Esophagus muscularis mucosa (tissue), 4 donors: ENCODE measurements around the gene ANKS1A. TPM values are rescaled to one million over a fixed set of nuclear protein-coding genes. Genes with fewer than 3 reads are reported as not detected.

Source experiments
- DNase-seq: peaks from one replicate; pipeline ENCODE4 v3.0.0-alpha.2; 2017; ENCODE audit errors: extremely low spot score
- H3K27ac ChIP-seq, 4 donors: fragments of 200-600 bp; sonication (generic); replicated peaks in 1 of 4; 1 replicate in 3 of 4; 2 replicates in 1 of 4; pipeline ENCODE4 v1.5.1; 2016 to 2019; ENCODE audit warnings: mild to moderate bottlenecking in 1 of 4
- H3K27me3 ChIP-seq, 4 donors: fragments of 200-600 bp; sonication (generic); one replicate each; pipeline versions ENCODE4 v1.5.1 to v1.6.0; 2016 to 2019
- H3K36me3 ChIP-seq, 4 donors: fragments of 200-600 bp; sonication (generic); one replicate each; pipeline ENCODE4 v1.5.1; 2016 to 2019
- H3K4me1 ChIP-seq, 4 donors: fragments of 200-600 bp; sonication (generic); one replicate each; pipeline ENCODE4 v1.5.1; 2016 to 2019
- H3K4me3 ChIP-seq, 4 donors: fragments of 200-600 bp; sonication (generic); 1 replicate in 2 of 4; 2 replicates in 2 of 4; pipeline ENCODE4 v1.5.1; 2016 to 2019; ENCODE audit warnings: mild to moderate bottlenecking in 4 of 4, moderate library complexity in 1 of 4
- H3K9me3 ChIP-seq, 4 donors: fragments of 200-600 bp; sonication (generic); 1 replicate in 3 of 4; 2 replicates in 1 of 4; pipeline ENCODE4 v1.5.1; 2016 to 2019
- EP300 ChIP-seq: sonication (generic); formaldehyde crosslinking; IDR thresholded peaks from one replicate; pipeline ENCODE4 v1.6.1; 2017; ENCODE audit warnings: antibody characterized with exemption
- POLR2A ChIP-seq: fragments of 450-650 bp; IDR thresholded peaks from one replicate; pipeline ENCODE4 v1.6.1; 2017; ENCODE audit warnings: antibody characterized with exemption, moderate library complexity, mild to moderate bottlenecking, low read depth
- POLR2AphosphoS5 ChIP-seq, 2 donors: sonication (generic); formaldehyde crosslinking; IDR thresholded peaks; one replicate each; pipeline ENCODE4 v1.6.1; 2017; ENCODE audit warnings: antibody characterized with exemption in 2 of 2
- WGBS: methylation state at CpG from one replicate; pipeline ENCODE4 v1.1.5; 2018; 5-methylcytosine and 5-hydroxymethylcytosine counted together
- intact Hi-C: fragments of 100-400 bp; cut with DNase I; formaldehyde crosslinking; loops from one replicate; pipeline ENCODE4 v1.15.1; 2023
- total RNA-seq, 4 donors: library from RNA; depleted of rRNA; stranded (reverse); fragments of >200 nt; gene quantifications; one replicate each; pipeline versions ENCODE4 v1.1.0 to v1.2.1, GENCODE V29; 2016
- TF ChIP-seq, protein P1 (sequence below), 3 experiments: fragments of 200-600 bp in 2 of 3; fragments of 450-650 bp in 1 of 3; sonication (generic) in 2 of 3; IDR thresholded peaks; one replicate each; pipeline ENCODE4 v1.5.1; 2017 to 2019; ENCODE audit warnings: antibody characterized with exemption in 3 of 3, mild to moderate bottlenecking in 2 of 3, moderate library complexity in 1 of 3

Gene ANKS1A
- total RNA-seq, 4 donors from 2014 or later = 68.3 to 132 (median 98.7) TPM

DNA sequence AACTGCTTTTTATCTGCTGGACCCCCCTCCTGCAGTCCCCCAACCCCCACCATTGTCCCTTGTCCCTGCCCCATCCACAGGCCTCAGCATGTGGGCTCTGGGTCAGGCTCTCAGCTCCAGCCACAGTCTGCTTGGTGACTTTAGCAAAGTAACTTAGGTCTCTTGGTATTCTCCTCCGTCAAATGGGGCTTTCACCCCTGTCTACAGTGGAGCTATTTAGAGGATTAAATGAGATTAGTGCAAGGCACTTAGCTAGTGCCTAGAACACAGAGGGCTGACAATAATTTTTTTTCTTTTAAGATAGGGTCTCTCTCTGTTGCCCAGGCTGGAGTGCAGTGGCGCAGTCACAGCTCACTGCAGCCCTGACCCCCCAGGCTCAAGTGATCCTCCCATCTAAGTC is 180.2 kb downstream of the ANKS1A start:
- Histone ChIP-seq H3K4me1 (peaks cover 21 to 86% (median 69%) of the 10 kb centered on the region in 4 donors), H3K36me3 (peaks cover 40 to 92% (median 81%) of the 10 kb centered on the region in 4 donors), H3K9me3 (no peaks in the 10 kb centered on the region), H3K27ac (peak overlapping the region; percentile 59 to 85 (median 69)), H3K27me3 (no peaks in the 10 kb centered on the region), H3K4me3 (no peak overlapping the region)
- intact Hi-C loops = no loop called here
- 100% methylated on average over 2 of the region's 2 CpGs for WGBS
- no peak for TF ChIP-seq POLR2AphosphoS5 (IDR thresholded peaks at IDR 0.05)
- no peak for TF ChIP-seq EP300
- no peak for TF ChIP-seq POLR2A
- TF ChIP-seq, protein P1, sequence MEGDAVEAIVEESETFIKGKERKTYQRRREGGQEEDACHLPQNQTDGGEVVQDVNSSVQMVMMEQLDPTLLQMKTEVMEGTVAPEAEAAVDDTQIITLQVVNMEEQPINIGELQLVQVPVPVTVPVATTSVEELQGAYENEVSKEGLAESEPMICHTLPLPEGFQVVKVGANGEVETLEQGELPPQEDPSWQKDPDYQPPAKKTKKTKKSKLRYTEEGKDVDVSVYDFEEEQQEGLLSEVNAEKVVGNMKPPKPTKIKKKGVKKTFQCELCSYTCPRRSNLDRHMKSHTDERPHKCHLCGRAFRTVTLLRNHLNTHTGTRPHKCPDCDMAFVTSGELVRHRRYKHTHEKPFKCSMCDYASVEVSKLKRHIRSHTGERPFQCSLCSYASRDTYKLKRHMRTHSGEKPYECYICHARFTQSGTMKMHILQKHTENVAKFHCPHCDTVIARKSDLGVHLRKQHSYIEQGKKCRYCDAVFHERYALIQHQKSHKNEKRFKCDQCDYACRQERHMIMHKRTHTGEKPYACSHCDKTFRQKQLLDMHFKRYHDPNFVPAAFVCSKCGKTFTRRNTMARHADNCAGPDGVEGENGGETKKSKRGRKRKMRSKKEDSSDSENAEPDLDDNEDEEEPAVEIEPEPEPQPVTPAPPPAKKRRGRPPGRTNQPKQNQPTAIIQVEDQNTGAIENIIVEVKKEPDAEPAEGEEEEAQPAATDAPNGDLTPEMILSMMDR (IDR thresholded peaks at IDR 0.05) = no peak
- DNase-seq = no peak

DNA sequence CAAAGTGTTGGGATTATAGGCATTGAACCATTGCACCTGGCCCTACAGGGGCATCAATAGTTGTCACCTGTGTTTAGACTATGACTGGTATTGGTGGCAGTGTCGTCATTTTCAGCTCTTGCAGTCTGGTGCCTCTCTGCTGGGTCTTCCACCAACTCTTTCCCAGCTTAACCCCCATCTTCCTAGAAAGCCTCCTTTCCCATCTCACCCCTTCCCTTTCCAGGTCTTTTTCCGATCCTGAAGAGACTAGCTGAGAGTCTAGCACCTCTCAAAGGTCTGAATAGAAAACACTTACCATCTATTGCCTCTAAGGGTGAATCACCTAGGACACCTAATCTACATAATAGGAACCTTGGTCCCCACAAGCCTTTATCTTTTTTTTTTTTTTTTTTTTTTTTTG is 181.1 kb downstream of the ANKS1A start:
- TF ChIP-seq POLR2A (no peak), POLR2AphosphoS5 (IDR thresholded peaks at IDR 0.05) (no peak), EP300 (no peak)
- TF ChIP-seq, protein P1 (IDR thresholded peaks at IDR 0.05) = no peak
- H3K27ac ChIP-seq = peak overlapping the region in 1 of 4 donors; percentile 71
- H3K4me3 ChIP-seq = no peak overlapping the region
- H3K4me1 ChIP-seq = peaks cover 12 to 82% (median 60%) of the 10 kb centered on the region in 4 donors
- 87% methylated on average over 2 of the region's 2 CpGs for WGBS
- H3K9me3 ChIP-seq = no peaks in the 10 kb centered on the region
- DNase-seq = no peak
- no peaks in the 10 kb centered on the region for H3K27me3 ChIP-seq
- intact Hi-C loops = no loop called here
- H3K36me3 ChIP-seq = peaks cover 40 to 92% (median 80%) of the 10 kb centered on the region in 4 donors

DNA sequence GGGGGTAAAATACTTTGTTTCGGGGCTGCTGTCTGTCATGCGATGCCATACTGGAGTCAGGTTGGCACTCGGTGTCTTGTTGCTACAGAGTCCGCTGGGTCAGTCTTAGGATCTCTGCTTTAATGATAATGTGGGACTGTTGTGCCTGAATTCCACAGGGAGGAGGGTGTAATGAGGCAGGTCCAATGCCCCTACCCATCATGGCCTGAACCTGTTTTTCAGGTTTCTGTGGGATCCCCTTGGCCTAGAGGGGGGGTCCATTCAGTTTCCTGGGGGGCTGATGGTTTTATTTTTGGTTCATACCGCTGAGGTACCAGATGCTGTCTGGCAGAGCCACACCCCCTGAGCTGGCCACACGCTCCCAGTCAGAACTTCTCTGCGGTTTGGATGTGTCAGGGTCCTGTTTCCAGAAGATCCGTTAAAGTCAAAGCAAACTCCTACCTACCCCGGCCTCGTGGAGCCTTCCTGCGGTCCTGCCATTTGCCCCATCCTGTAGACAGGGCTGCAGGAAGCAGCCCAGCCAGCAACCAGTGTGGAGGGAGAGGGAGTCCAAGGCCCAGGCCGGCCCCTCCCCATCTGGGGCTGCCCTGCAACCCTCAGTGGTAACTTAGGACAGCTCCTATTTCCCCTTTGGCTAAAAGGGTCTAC is 182.4 kb downstream of the ANKS1A start:
- no peaks in the 10 kb centered on the region for H3K9me3 ChIP-seq
- peaks cover 8 to 74% (median 58%) of the 10 kb centered on the region in 4 donors for H3K4me1 ChIP-seq
- no peak for TF ChIP-seq EP300
- TF ChIP-seq POLR2A = no peak
- TF ChIP-seq, protein P1 (IDR thresholded peaks at IDR 0.05) = no peak
- no peak for TF ChIP-seq POLR2AphosphoS5 (IDR thresholded peaks at IDR 0.05)
- WGBS = 78% methylated on average over 12 of the region's 12 CpGs
- DNase-seq = no peak
- no peak overlapping the region for H3K4me3 ChIP-seq
- H3K27ac ChIP-seq = peak overlapping the region; percentile 19 to 61 (median 40)
- H3K36me3 ChIP-seq = peaks cover 28 to 92% (median 79%) of the 10 kb centered on the region in 4 donors
- no peaks in the 10 kb centered on the region for H3K27me3 ChIP-seq
- intact Hi-C loops = no loop called here

DNA sequence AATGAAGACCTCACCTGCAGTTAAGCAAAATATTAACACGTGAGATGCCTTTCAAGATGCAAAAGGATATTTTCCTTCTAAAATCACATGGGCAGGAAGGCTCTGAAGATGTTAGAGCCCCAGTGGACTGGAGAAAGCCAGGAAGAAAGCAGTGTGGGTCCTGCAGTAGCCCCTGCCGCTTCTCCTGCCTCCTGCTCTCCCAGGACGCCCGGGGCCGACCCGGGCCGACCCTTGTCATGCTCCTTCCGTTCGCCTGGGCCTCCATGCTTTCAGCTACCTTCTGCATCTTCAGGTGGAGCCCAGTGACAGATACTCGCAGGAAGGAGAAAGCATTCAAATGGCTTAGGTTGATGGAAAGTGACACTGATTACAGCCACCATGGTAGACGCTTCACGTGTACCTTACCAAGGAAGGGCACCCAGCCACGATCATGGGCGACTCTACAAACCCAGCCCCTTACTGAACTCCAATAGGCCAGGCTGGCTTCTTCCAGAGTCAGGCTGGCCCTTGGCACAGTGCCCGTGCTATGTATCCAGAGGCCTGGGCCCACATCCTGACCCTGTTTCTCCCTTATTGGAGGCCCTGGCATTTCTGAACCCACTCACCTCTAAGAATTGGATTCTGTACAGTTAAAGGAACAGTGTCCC is 183.1 kb downstream of the ANKS1A start:
- TF ChIP-seq EP300 (no peak), POLR2AphosphoS5 (IDR thresholded peaks at IDR 0.05) (peak in 1 of 2 donors; percentile 11)
- Histone ChIP-seq H3K4me1 (peaks cover 8 to 71% (median 54%) of the 10 kb centered on the region in 4 donors), H3K27me3 (no peaks in the 10 kb centered on the region), H3K27ac (peak overlapping the region; percentile 34 to 64 (median 54)), H3K36me3 (peaks cover 26 to 92% (median 80%) of the 10 kb centered on the region in 4 donors), H3K4me3 (no peak overlapping the region), H3K9me3 (no peaks in the 10 kb centered on the region)
- intact Hi-C loops = no loop called here
- no peak for DNase-seq
- 53% methylated on average over 15 of the region's 15 CpGs for WGBS

DNA sequence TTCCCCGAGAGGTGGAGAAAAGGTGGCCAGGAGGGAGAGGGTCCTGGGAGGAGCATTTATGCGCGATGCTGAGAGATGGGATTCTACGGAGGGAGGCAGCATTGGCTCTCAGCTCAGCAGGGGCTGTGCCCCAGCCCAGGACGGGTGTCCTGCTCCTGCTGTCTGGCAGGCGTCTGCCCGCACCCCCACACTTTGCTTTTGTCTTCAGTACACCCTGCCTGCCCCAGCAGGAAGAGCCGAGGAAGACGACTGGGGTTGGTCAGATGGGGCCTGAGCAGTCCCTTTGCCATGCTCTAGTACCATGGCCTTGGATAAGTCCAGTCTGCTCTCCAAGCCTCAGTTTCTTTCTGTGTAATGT is 183.6 kb downstream of the ANKS1A start:
- peaks cover 25 to 94% (median 83%) of the 10 kb centered on the region in 4 donors for H3K36me3 ChIP-seq
- TF ChIP-seq, protein P1 (IDR thresholded peaks at IDR 0.05) = no peak
- no peak for TF ChIP-seq POLR2A
- no peak for TF ChIP-seq POLR2AphosphoS5 (IDR thresholded peaks at IDR 0.05)
- TF ChIP-seq EP300 = no peak

More for the DNA sequence above, 183.6 kb downstream of the ANKS1A start:
- Histone ChIP-seq H3K27me3 (no peaks in the 10 kb centered on the region), H3K27ac (peak overlapping the region; percentile 34 to 64 (median 54)), H3K4me1 (peaks cover 8 to 66% (median 52%) of the 10 kb centered on the region in 4 donors), H3K4me3 (no peak overlapping the region), H3K9me3 (no peaks in the 10 kb centered on the region)
- 73% methylated on average over 9 of the region's 9 CpGs for WGBS
- DNase-seq = no peak
- intact Hi-C loops = no loop called here
